Vagina (tissue), 2 donors: ENCODE measurements around the gene PLAAT5.

ENCODE experiments used
- CTCF ChIP-seq, 3 experiments: fragments of 450-650 bp in 2 of 3; fragments of 200-600 bp in 1 of 3; sonication (generic) in 1 of 3; IDR thresholded peaks; one replicate each; pipeline ENCODE4 v1.5.1; 2017 to 2019; ENCODE audit warnings: antibody characterized with exemption in 3 of 3, mild to moderate bottlenecking in 2 of 3, moderate library complexity in 2 of 3
- POLR2A ChIP-seq, 2 donors: fragments of 450-650 bp; IDR thresholded peaks; one replicate each; pipeline ENCODE4 v1.6.1; 2017; ENCODE audit warnings: antibody characterized with exemption in 2 of 2, mild to moderate bottlenecking in 2 of 2, moderate library complexity in 2 of 2

- TF ChIP-seq POLR2A (IDR thresholded peaks at IDR 0.05) (no peak), CTCF (IDR thresholded peaks at IDR 0.05) (no peak)
Observed at GRCh38 chr11:63490551-63491239, at the start of gene PLAAT5.
